Glomerular visceral epithelial cell (primary cell): Measurements from ENCODE around the gene MYO10.
"Not testable (repeated sequence)": the region's sequence is repeated elsewhere in the genome, so short reads cannot be mapped to it uniquely, and the experiment has no call there.

ENCODE experiments used
- DNase-seq: peaks from one replicate; pipeline ENCODE4 v3.0.0-alpha.2; 2016; ENCODE audit errors: extremely low spot score

MYO10 gene

GRCh38 chr5:16744164-16744880 is 191.8 kb downstream of the MYO10 start:
- no peak for DNase-seq

GRCh38 chr5:16742938-16743337 is 193.2 kb downstream of the MYO10 start:
- no peak for DNase-seq

GRCh38 chr5:16740811-16741392 is 195.2 kb downstream of the MYO10 start:
- DNase-seq: no peak

GRCh38 chr5:16740066-16740810 is 195.8 kb downstream of the MYO10 start:
- no peak for DNase-seq

- DNase-seq: not testable (repeated sequence)
These were observed 197.7 kb downstream of the MYO10 start for GRCh38 chr5:16738393-16738792.

GRCh38 chr5:16737620-16738364 is 198.3 kb downstream of the MYO10 start:
- DNase-seq: no peak

GRCh38 chr5:16737209-16737608 is 198.9 kb downstream of the MYO10 start:
- DNase-seq: no peak

- no peak for DNase-seq
These were observed 199.7 kb downstream of the MYO10 start for GRCh38 chr5:16736158-16736995.

- DNase-seq: no peak
These were observed 200.7 kb downstream of the MYO10 start for GRCh38 chr5:16735101-16736060.

GRCh38 chr5:16733331-16734006 is 202.6 kb downstream of the MYO10 start:
- DNase-seq: no peak

- DNase-seq: no peak
These were observed 203.7 kb downstream of the MYO10 start for GRCh38 chr5:16732356-16732755.

GRCh38 chr5:16727755-16728325 is 208.2 kb downstream of the MYO10 start:
- no peak for DNase-seq

GRCh38 chr5:16726538-16726946 is 209.5 kb downstream of the MYO10 start:
- DNase-seq: peak; percentile 33

GRCh38 chr5:16725575-16725974 is 210.5 kb downstream of the MYO10 start:
- DNase-seq: no peak

GRCh38 chr5:16723821-16724220 is 212.3 kb downstream of the MYO10 start:
- DNase-seq: no peak

- DNase-seq: no peak
These were observed 214.0 kb downstream of the MYO10 start for GRCh38 chr5:16722097-16722495.

GRCh38 chr5:16721151-16722096 is 214.7 kb downstream of the MYO10 start:
- DNase-seq: no peak

GRCh38 chr5:16718036-16718435 is 218.1 kb downstream of the MYO10 start:
- DNase-seq: not testable (repeated sequence)
